NCI-H2171 (cell line): ENCODE results near the gene TFF2.

Experiments used
- DNase-seq: peaks from one replicate; lab custom pipeline; 2025; lab: John Stamatoyannopoulos, UW

TFF2 gene

DNA sequence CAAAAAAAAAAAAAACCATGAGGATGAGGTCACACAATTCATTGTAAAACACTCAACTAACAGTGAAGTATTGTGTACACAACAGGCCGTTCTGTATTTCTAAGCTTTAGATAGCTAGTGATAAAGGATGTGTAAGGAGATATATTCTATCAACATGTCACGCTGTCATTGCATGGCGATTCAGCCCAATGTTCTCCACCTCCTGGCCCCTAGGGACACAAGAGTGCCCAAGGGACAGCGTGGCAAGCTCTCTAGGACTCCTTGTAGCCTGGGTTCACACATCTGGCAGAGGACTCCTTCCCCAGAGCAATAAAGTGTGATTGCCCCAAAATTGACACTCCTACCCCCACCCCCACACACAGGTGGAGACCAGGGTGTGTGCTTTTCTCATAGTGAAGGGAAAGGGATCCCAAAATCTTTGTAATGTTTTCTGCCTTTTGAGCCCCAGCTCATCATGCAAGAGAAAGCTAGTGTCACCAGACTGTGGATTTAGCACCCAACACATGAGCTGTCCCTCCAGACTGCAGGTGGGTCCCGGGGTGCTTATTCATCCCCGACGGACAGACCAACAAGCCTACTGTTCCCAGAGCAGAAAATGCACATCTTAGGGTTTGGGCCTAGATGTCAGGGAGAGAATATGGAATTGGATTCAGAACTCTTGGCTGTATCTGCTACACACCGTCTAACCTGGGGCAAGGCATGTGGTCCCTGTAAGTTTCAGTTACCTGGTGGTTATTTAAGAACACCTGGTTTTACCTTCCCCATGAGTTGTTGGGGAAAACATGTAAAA, 33.6 kb upstream of the TFF2 start:
- DNase-seq, result no peak

DNA sequence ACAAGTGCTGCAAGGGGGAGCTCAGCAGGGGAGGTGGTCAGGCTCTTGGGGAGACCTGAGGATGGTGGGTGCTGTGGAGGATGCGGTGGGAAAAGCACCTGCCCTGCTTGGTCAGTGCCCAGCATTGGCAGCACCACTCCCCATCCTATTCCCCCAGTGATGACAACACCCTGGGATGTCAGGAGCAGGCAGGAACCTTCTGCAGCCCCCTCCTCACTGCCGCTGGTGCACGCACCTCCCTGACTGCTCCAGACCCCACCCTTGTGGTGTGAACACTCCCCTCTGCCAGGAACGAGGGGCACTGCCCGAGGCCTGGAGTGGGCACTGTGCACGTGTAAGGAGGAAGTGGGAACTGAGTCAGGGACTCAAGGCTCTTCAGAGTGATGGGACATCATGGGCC, 32.5 kb upstream of the TFF2 start:
- no peak for DNase-seq

DNA sequence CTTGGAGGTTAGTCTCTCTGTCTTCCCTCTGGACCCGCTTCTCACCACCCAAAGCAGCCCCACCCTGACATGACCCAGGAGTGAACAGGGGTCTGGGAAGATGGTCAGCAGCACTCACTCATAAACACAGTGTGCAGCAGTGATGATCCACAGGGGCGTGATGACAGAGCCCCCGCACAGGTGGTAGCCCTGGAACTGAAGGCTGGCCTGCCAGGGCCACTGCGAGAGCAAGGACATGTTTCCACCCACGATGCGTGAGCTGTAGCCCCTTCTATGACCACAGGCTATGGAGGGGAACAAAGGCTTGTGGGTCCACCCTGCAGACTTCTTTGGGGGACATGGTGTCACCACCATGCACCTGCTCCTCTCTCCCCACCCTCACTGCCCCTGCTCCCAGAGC, 32.1 kb upstream of the TFF2 start:
- no peak for DNase-seq

DNA sequence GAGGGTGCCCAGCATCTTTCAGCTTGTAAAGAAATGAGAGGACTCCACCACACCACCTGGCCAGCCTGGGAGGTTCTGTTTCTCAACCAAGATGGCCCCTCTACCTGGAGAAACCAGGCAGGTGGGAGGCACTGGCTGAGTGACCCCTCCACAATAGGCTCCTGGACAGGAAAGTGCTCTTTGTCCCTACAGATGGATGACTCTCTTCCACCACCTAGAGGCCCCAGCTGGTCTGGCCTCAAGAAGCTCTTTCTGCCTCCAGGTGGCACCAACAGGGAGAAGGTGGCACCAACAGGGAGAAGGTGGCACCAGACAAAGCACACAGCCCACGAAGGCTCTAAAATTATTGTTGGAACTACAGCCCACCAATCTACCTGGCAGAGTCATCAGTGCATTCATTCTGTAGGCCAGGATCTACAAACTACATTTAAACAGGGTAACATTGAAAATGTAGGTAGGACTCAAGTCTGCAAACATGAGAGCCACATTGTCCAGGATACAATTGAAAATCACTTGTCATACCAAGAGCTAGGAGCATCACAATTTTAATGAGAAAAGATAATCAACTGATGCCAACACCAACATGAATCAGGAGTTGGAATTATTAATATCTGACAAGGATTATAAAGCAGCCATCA, 30.7 kb upstream of the TFF2 start:
- no peak for DNase-seq

DNA sequence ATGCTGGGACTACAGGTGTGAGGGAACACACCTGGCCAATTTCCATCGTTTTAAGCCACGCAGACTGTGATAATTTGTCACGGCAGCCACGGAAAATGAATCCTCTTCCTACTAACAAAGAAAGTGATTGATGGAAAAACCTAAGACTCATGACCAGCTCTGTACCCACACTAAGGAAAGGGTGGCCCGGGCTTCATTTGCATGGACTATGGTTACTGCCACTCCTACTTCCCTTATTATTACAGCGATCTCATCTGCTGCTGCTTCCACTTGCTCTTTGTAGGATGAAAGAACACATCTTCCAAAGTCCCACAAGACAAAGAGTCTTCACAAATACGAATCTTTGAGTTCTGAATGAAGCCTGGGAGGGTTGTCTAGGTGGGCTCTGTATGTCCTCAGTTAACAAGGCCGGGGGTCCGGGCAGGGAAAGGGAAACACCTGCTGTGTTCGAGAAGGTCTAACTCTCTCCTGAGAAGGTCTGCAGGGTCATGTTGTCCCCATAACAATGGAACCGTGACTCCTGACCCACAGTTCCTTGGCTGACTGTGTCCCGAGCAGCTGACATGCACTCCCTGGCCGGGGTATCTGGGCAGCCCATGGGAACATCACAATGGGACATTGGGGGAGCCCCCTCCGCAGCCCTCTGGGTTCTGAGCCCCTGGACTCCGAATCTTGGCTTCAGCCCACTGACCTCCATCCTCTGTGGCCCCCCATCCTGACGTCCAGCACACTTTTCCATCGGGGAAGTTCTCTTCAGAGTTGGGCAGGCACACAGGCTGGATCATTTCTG, 28.8 kb upstream of the TFF2 start:
- DNase-seq, result no peak

DNA sequence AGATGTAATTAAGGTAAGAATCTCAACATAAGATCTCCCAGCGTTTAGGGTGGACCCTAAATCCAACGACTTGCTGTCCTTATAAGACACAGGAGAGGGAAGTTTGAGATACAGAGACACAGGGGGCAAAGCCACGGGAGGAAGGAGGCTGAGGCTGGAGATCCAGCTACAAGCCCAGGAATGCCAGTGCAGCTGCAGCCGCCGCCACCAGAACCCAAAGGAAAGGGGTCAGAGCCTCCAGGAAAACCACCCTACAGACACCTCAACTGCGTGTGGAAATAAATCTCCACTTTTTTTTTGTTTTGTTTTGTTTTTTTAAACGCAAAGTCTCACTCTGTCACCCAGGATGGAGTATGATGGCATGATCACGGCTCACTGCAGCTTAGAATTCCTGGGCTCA, 27.6 kb upstream of the TFF2 start:
- no peak for DNase-seq

DNA sequence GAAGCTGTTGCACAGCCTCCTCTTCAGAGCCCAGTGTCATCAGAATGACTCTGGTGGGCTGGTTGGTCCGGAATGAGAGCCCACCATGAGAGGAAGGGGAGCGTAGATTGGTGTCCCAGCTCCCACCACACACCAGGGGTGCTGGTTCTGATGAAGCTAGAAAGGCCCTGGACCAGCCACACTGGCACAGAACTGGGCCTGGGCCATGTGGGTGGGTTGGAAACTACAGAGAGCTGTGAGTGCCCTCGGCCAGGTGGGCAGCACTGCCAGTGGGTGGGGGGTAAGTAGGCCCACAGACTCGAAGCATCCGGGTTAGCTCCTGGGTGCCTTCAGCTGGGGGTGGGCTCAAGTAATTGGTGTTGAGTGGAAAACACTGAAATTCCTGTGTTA, 27.2 kb upstream of the TFF2 start:
- no peak for DNase-seq

DNA sequence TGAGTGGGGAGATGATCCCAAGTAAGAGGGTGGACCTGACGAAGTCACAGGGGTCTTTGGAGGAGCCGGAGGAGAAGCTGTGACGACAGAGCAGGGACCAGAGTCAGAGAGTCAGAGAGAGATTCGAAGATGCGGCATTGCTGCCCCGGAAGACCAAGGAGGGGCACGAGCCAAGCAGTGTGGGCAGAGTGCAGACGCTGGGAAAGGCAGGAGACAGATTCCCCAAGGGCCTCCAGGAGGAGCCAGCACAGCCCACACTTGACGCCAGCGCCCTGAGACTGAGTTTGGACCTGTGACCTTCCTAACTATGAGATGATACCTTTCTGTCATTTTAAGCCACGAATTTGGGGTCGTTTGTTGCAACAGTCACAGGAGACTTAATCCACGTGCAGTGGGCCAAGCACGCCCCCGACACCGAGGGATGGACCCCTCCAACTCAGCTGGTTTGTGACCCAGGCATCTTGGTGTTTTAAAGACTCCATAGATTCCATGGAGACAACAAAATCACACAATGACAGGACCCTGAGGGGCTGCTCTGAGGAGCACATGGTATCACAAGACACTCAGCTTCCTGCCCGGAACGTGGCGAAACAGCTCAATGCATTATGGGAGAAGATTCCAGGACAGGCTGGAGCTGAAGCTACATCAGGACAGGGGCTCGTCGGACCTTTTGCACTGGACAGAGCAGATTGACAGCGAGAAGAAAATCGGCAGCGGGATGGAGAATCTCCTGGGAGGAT, 26.6 kb upstream of the TFF2 start:
- no peak for DNase-seq

DNA sequence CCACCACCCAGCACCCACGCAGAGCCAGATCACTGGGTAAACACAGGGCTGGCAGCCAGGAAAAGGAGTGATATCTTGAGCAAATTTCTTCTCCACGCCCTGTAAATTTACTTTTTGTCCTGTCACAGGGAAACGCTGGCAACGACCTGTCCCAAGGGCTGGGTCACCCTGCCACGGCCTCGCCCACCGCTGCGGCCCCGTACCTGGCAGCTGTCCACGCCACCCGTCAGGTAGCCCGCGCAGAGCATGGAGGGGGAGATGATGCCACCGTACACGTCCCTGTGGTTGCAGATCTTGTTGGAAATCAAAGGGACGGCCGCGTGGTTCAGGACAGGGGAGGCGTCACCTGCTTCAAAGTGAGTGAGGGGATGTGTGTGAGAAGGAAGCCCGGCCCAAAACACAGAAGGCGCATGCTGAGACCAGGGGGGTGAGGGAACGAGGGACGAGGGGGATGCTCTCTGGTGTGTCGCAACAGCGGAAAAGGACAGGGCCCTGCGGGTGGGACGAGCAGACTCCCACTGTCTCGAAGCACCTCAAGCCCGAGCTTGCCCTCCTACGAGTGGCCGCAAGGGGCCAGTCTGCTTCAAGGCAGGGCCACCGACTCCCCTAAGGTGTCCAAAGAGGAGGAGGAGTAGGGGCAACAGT, 25.7 kb upstream of the TFF2 start:
- no peak for DNase-seq

DNA sequence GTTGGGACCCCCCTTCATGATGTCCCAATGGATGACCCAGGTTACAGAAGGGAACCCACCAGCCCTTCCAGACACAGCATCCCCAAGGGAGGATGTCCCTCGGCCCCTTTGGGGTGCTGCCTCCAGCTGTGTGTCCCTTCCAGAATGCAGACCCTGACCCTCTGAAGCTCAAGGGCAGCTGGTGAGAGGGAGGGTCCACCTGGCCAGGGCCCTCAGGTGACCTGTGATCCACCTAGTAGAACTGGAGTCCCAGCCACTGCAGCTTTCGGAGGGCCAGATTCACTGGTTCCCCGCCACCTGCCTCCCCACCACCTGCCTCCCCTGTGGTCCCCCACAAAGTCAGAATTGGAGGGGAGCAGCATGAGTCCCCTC, 25.2 kb upstream of the TFF2 start:
- no peak for DNase-seq

DNA sequence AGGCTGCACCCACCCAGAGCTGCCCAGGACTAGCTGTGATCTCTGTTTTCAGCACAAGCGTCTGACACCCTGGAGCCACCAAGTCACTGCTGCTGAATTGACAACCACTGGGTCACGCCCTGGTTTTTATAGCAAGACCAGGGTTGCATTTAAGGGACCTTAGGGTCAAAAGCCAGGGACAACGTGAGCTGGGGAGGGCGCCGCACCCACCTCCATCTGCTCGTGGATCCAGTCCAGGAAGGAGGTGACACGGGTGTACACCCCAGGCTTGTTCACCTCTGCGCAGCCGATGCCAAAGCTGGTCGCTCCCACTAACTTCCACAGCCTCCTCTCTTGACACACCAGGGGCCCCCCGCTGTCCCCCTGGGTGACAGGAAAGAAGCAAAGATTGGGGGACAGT, 24.7 kb upstream of the TFF2 start:
- no peak for DNase-seq

DNA sequence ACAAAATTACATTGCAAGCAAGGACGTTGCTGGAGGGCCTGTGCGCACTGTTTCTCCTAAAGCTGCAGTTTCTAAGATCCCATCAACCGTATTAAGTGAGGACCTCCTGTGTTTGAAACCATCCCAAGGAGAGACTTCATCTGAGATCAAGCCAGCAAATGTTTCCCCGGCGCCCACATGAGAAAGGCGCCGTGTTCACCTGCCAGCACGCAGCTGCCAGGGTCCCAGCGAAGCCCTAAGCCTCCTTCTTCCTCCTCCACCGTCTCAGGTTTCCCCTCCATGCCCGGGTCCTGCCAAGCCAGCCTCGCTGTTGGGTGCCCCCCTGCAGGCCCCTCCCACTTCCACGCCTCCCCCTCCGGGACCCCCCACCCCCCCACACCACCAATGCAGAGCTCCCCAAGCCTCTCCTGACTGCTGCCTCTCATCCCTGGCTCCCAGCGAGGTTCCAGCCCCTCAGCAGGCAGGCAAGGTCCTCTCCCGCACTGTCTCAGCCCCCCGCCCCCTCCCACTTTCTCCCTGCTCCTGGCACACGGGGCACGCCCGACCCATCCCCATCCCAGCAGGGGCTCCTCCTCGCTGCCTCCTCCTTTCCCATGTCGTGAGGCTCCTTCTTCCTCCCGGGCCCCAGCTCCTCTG, 24.2 kb upstream of the TFF2 start:
- peak; percentile 44 for DNase-seq

DNA sequence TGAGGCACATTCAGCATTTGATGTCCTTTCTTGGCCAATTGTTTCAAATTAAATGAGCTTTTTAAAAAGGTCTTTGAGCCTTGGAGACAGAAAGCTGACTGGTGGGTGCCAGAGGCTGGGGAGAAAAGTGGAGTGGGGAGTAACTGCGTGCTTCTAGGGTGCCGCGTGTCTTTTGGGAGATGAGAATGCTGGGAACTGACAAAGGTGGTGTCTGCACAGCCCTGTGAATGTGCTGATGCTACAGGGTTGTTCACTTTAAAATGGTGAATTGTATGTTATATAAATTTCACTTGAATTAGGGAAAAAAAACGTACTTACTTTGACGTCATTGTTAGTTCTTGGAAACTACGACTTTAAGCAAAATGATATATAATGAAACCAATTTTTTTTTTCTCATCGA, 23.7 kb upstream of the TFF2 start:
- DNase-seq, result no peak

DNA sequence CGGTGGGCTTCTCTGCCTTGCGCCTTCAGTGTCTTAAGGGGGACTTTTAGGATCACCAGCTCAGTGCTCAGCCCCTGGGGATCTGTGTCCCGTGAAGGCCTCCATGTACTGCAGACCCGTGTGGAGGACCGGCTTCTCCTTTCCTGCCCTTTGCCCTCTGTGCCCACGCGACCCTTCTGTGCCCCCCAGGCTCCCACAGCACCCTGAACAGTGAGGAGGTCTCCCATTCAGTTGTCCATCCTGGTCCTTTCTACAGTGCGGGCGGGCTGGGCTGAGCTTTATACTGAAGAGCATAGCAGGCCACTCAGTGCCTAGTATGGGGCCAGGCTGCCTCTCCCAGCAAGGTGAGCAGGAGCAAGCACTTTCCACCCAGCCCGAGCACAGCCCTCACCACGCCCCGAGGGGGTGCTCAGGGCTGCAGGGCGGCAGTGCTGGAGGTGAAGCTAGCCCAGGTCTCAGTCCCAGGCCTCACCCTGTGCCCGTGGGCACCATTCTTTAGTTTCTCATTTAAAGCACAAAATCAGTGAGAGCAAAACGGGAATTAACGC, 23.2 kb upstream of the TFF2 start:
- DNase-seq, result no peak

DNA sequence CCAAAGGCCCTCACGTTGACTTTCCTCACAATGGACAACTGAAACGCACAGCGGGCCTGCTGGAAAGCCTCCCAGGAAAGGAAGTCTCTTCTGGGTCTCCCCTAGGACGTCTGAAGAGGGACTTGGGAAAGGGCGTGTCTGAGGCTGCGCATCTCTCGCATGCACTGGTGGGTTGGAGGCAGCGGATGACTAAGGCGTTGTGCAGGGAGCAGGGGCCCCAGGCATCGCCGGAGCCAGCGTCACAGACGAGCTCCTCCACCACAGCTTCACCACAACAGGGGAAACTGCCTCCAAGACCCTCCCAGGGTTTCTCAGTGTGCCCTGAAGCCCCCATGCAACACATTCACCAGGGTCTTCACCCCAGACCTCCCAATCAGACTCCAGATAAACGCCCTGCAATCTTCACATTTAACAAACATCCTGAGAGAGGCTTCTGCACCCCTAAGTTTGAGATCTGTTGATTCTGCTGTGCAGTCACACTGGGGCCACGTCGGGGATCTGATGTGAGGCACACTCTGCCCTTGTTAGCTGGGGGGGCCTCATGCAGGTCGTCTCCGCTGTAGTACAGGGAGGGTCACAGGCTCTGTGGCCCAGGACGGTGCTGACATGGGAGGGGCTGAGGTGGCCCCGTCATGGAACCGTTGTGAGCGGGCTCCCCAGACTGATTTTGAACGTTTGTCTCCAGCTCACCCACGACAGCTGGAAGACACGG, 22.6 kb upstream of the TFF2 start:
- no peak for DNase-seq

DNA sequence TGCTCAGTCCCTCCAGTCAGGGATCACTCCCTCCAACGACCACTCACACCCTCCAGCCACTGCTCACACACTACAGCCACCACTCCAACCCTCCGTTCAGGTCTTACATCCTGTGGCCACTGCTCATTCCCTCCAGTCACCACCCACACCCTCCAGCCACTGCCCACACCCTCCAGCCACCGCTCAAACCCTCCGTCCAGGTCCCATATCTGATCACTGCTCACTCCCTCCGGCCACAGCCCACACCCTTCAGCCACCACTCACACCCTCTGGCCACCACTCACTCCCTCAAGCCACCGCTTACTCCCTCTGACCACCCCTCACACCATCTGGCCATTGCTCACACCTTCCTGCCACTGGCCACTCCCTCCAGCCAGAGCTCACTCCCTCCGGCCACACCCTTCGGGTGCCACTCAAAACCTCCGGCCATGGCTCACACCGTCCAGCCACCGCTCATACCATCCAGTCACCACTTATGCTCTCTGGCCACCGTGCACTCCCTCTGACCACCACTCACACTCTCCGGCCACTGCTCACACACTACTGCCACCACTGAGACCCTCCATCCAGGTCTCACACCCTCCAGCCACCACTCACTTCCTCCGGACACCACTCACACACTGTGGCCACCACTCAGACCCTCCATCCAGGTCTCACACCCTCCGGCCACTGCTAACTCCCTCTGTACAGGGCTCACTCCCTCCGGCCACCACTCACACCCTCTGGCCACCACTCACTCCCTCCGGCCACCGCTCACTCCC, 20.3 kb upstream of the TFF2 start:
- DNase-seq, result no peak

DNA sequence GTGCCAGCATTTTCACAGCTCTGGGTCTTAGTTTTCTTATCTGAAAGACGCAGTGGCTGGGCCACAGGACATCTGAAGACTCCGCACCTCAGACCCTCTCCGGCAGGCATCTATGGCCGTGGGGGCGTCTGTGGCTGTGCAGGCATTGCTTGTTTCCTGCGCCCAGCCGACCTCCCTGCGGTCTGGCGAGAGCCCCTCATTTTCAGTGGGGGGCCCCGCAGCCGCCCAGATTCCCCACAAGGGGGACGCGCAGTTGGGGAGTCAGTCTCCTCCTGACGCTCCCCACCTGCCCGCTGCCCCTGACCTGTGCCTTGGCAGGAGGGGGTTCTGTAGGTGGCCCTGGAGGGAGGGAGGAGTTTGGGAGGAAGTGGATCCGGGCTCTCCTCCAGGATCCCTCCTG, 19.0 kb upstream of the TFF2 start:
- DNase-seq, result no peak

DNA sequence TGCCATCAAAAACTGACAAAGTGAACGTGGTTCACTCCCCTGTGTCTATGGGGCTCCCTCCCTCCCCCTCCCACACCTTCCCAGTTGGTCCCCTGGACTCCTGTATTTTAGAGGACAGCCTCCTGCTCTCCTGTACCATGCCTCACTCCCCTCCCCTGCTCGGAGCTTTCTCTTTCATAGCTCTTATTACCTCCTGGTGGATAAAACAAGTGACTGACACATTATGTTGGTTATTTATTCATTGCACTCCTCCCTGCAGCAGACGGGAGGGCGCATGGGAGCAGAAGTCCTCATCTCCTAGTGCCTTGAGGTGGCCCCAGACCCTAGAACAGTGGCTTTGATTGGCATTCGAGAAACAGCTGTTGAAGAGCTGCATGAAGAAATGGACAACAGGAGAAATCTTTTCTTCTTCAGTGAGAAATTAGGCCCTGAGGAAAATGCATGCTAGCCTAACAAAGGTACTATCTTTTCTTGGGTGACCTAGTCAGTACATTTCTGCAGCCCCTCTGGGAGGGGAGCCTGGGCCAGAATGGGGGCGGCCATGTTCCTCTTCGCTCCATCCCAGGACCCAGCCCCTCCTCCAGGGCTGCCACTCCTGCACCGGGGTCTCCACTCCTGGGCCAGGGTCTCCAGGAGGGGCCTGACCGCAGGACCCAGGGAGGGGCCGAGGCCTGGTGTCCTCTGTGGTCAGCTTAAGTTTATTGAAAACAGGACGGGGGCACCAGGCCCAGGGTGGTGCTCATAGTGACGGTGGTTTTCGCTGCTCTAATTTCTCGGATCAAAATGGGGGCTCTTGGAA, 16.8 kb upstream of the TFF2 start:
- DNase-seq, result no peak
